GM21526 (cell line): ENCODE measurements around the gene CERS5.
"Not testable (repeated sequence)": the region's sequence is repeated elsewhere in the genome, so short reads cannot be mapped to it uniquely, and the experiment has no call there.

Source experiments
- ATAC-seq: cut with Tn5 transposase; IDR thresholded peaks from one replicate; pipeline ENCODE4 v1.9.1; 2021; ENCODE audit warnings: moderate library complexity; ENCODE audit not compliant: unreplicated experiment, low FRiP score

CERS5 gene

DNA sequence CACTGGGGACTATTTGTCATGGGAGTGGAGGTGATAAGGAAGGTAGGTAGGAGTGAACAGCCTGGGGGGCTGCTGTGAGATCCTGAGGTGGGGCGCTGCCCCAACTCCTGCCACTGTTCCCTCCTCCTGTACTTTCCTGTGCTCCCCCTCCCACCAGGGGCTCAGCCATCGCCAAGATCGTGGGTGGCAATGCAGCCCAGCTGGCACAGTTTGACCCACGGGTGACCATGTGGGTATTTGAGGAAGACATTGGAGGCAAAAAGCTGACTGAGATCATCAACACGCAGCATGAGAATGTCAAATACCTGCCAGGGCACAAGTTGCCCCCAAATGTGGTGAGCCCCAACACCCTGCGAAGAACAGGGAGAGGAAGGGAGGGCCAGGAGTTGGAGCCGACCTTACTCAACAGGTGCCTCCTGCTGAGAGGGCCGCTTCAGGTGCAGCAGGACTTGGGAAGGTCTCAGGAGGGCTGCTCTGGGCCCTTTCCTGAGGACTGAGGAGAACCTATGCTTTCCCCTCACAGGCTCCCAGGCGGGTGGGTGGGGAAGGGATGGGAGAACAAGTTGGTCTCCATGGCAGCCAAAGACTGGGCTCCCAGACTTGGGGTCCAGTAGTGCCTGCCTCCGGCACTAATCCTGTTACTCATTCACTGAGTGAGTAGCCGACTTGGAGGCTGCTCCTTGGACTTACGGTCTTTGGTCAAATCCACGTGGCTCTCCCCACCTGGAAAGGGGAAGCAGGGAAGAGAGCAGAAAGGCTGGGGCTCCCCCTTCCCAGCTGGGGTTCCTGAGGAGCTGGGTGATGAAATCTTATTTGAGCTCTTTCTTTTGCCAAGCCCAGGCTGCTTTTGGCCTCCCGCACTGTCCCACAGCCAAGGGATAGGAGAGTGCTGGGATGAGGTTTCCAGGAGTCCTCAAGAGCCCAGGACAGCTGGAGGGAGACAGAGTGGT lies 62.5 kb downstream of the CERS5 start:
- ATAC-seq = no peak

DNA sequence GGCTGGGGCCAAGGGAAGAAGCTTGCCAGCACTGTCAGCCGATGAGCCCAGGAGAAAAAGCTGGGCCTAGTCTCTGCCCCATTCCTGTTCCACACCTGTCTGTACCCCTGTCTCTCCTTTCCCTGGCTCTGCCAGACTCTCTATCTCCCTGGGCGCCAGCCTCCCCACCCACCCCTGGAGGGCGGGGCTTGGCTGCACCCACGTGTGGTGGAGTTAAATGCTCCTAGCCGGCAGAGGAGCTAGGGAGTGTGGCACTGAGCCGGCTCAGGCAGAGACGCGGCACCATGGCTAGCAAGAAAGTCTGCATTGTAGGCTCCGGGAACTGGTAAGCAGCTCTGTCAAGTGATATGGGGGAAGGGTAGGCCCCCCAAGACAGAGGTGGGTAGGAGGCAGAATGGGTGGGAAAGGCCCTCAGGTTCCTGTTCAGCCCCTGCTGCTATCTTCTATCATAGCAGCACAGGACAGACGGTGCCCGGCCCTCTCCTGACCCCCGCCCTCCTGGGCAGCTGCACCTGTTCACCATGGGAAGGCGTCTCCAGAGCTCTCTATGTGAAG lies 63.3 kb downstream of the CERS5 start, which contains the start of gene GPD1:
Gene GPD1 (plus strand): TSS at position 242 of the 555 bp plus-strand sequence. CDS start 43 bp downstream, at position 285.
- no peak for ATAC-seq

DNA sequence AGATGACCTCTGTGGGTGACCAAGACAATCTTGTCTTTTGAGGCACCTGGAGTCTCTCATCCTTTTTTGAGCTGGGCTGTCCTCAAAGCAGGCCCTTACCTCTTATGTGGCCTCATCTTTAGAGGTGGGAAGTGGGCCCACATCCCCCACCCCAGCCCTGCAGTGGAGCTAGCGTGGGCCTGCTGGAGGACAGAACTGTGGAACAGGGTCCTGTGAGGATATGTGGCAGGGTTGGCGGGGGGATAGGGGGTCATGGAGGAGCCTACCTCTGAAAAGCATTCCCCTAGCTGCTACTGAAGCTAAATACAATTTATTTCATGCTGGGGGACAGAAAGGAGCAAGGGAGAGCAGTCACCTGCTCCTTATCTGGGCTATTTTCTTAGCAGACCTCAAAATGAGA lies 63.8 kb downstream of the CERS5 start:
- no peak for ATAC-seq

DNA sequence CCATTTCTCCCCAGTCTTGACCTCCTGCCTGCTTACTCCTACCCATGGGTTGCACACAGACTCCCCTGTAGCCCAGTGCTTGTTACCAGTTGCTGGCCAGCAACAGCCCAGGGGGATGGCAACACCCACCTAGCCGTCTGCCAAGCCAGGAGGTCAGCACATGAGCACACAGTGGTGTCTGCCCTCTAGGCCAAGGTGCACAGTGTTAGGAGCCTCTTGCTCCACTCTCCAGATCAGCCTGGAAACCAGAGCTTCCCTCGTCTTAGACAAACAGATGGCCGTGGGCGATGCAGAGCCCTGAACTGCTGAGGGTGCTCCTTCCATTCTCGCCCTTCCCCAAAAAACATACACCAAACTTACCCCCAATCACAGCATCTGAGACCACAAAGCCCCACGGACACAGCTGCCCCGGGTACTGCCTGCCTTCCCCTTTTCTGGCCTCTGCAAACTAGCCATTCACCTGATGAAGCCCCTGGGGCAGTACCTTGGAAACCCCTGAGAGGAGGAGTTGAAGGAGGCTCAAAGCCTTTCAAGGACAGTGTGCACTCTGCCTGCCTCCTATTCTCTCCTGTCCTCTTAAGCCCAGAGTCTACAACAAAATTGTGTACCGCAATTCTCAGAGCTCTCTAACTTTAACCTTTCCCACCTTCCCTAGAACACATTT lies 64.4 kb downstream of the CERS5 start:
- no peak for ATAC-seq

DNA sequence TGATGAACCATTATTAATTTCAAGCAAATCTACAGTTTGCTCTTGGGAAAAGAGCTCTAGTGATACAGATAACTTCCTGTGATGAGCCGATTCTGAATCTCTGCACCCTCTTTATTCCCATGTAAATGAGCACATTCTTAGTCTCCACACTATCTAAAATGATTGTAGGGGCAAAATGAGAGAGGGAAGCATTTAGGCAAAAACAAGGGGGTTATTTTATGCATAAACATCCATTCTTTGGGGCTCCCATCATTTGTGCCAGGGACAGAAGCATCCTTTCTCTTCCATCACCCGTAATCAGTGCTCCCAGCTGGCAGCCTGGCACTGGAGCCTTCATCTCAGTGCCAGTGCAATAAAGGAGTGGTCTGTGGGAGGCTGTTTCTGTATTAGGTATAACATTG lies 65.0 kb downstream of the CERS5 start:
- ATAC-seq = no peak

DNA sequence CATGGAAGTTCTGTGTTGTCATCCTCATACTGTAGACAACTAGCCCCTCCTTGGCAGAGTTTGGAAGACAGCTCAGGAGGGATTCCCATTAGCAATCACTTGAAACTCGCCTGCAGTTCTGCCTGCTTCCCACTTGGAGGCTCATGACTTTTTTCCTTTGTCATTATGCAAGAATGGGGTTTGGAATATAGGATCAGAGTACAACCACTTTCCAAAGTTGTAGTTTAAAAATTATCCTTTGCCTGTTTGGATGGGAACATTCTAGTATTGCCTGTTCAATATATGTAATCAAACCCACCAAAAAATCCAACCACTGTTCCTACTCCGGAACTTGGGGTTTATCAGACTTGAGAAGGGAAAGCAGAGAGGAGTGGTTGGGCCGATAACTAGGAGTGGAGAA lies 65.5 kb downstream of the CERS5 start:
- ATAC-seq = no peak

DNA sequence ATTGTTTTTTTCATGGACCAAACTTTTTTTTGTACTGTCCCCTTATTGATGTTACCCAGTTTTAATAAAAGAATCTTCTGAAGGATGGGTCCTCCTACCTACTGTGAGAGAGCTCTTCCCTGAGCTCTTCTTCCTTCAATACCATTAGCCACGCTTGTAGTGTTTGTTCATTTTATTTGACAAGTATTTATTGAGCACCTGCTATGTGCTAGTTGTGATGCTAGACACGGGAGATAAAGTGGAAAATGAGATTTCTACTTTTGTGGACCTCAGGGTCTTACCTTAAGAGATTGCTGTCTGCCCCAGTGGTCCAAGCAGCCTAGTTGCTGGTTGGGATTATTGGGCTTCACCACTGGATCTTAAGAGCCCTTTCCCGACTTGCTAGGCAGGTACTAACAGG lies 66.6 kb downstream of the CERS5 start:
- ATAC-seq = no peak

DNA sequence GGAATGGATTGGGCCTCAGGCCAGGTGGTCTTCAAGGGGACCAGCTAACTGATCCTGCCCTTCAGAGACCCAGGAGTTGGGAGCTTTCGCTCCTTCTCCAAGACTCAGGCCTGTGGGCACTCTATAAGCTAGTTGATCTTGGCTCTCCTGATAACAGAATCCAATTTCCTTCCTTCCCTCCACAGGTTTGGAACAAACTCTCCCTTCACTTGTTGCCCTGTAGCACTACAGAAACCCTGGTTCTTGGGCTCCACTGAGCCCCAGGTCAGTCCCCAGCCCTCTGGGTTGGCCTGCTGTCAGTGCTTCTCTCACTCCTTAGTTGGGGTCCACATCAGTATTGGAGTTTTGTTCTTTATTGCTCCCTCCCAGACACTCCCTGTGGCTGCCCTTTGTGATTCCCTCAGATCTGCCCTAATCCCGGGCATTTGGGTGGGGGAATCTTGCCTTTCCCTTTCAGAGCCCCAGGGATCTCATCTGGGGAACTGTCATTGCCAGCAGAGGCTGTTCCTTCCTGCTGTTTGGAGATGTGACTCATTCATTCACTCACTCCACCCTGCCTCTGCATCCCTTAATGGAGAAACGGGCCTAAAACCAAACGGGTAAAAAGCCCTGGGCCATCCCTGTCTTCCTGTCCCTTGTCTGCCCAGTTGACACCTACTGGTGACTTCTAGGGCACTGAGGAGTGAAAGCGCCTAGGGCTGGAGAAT lies 67.7 kb downstream of the CERS5 start:
- no peak for ATAC-seq

DNA sequence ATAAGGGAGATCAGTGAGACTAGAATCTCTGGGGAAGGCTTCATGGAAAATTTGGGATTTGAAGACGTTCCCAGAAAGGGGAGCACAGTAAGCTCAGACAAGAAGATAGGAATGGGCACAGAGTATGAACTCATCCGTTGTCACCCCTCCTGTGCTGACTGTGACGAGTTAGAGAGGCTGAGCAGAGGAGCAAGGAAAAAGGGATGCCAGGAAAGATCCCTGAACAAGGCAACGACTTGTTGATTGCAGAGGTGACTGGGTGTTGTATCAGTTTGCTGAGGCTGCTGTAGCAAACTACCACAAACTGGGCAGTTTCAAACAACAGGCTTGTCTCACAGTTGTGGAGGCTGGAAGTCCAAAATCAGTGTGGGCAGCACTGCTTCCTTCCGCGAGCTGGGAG lies 69.2 kb downstream of the CERS5 start:
- no peak for ATAC-seq

DNA sequence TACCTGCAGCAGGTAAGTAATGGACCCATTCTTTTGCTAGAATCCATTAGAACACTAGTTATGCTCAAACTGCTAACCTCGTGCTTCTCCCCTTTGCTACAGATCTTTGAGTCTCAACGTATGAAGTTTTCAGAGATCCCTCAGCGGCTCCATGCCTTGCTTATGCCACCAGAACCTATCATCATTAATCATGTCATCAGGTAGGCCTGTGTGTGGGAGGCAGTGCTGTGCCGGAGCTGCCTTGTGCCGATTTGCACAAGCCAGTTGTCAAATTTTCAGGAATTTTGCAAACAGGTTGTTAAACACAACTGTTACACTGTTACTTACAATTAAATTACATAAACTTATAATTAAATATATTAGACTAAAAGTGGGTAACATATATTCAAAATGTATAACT lies 76.8 kb downstream of the CERS5 start:
- ATAC-seq = no peak

DNA sequence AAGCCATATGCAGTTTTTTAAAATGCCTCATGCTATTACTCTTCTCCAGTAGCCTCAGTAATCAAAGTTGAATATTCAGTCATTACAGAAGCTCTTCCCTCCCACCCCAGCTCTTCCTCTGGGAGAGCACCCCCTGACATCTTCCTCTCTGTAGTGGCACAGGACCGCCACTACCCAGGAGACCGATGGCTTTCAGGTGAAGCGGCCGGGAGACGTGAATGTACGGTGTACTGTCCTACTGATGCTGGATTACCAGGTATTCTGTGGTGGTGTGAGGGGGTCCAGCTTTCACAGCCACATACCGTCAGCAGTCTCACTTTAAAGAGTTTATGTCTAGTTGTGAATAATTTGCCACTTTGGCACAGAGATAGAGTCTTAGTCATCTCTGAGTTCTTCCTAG lies 77.4 kb downstream of the CERS5 start:
- no peak for ATAC-seq

DNA sequence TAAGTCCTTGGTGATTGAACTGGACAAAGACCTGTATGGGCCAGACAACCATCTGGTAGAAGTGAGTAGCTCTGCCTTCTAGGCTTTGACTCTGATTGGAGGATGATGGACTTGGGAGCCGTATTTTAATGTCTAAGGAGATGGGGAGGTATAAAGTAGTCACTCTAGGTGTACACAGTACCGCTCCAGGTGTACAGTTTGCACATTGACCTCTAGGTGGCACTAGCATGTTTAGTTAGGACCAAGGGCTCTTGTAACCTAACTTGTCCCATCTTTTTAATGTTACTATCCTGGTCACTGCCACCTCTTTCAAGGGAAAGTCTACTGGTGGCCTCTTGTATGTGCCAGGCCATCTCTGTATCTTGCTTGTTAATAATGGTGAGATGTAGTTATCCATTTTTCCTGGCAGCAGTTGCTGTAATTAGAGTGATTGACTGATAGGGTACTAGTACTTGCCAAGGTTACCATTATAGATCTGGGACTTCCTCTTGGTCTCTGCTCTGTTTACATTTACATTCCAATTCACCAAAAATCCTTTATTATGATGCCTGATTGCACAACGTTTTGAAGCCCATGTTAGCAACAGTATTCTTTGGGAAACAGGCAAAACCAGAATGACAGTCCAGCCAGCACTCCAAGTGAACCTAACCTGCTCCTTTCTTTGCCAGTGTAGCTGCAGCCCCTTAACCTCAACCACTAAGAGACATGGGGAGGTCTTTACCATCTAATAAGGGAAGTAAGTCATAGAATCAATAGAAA lies 78.4 kb downstream of the CERS5 start:
- ATAC-seq = no peak

DNA sequence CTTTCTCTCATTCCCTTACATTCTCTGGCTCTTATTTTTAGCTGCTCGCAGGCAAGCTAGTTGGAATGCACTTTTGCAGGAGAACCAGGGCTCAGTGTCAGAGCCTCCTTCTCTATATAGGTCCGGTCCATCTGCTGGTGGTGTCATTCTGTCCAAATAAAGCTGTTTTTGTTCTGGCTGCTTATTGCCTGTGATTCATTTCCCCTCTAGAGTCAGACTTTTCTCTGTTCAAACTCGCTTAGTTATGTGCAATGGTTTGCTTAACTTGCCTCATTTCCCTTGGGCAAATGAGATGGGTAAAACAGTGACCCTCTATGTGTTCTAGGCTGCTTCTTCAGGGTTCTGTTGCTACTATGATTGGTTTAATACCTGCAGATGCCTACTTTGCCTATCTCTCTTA lies 79.2 kb downstream of the CERS5 start:
- no peak for ATAC-seq

DNA sequence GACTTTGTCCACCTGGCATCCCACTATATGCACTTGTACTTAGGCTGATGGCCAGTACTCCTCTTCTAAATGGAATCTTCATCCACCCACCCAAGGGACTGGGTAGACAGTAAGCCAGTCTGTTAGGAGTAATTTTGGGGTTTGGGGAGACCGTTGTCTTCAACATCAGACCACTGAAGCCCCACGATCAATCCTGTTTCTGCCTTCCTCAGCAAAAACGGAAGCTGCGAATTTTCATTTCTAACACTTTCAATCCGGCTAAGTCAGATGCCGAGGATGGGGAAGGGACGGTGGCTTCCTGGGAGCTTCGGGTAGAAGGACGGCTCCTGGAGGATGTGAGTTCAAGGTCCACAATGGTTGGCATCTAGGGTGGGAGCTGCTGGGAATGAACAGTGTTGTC lies 80.0 kb downstream of the CERS5 start:
- no peak for ATAC-seq

DNA sequence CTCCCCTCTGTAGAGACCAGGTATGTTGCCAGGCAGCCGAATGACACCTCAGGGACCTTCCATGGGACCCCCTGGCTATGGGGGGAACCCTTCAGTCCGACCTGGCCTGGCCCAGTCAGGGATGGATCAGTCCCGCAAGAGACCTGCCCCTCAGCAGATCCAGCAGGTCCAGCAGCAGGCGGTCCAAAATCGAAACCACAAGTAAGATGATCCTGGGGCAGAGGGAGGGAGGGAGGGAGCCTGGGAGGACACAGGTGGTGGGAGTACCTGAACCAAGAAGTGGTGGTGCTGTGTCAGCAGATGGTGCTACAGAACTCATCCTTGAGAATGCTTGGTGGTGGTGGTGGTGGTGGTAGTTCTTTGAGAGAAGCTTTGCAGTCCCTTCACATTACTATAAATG lies 81.0 kb downstream of the CERS5 start:
- no peak for ATAC-seq

DNA sequence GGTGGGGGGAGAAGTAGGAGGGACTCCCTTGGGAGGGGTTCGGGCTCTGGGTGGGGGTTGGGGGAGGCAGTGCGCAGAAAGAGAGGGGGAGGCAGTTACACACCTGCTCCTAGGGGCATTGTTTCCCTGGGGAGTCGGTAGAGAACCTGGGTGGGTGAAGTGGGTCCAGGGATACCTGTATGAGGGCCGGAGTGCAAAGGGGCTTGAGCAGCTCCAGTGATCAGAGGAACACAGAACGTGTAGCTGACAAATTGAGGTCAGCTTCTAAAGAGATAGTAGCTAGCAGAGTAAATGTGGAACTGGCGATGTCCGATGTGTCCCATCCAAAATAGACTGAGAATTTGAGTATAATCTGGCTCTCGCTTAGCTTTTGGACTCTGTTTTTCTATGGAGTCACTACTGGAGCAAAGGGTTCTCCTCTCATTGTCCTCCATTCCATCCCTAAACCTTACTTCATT lies 81.5 kb downstream of the CERS5 start:
- ATAC-seq = no peak

DNA sequence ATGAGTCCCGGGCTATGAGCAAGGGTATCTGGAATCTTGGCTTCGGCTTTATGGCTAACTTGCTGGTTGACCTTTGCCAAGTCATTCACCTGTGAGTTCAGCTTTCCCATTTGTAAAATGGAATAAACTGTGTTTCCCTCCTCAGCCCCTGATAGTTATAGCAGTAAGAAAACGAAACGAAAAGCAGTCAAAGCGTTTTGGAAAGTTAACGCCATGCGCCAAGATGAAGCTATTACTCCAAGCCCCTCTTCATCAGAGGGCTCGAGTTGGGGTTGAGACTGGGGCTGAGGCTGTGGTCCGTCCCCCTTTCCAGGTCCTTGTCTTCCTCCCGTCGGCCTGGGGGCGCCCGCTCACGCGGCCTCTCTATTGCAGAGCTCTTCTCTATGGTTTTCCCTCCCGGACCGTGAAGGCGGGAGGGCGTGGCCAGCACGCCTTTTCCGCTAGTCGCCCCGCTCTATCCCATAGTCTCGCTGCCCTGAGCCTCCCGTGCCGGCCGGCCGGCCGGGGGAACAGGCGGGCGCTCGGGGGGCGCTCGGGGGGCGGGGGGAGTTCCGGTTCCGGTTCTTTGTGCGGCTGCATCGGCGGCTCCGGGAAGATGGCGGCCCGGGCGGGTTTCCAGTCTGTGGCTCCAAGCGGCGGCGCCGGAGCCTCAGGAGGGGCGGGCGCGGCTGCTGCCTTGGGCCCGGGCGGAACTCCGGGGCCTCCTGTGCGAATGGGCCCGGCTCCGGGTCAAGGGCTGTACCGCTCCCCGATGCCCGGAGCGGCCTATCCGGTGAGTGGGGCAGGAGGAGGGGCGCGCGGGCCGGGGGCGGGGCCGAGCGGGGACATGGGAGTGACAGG lies 82.2 kb downstream of the CERS5 start, which contains the start of gene SMARCD1:
Gene SMARCD1 (plus strand): TSS at position 568 of the 840 bp plus-strand sequence. CDS start 28 bp downstream, at position 596.
- peak; percentile 67 for ATAC-seq

DNA sequence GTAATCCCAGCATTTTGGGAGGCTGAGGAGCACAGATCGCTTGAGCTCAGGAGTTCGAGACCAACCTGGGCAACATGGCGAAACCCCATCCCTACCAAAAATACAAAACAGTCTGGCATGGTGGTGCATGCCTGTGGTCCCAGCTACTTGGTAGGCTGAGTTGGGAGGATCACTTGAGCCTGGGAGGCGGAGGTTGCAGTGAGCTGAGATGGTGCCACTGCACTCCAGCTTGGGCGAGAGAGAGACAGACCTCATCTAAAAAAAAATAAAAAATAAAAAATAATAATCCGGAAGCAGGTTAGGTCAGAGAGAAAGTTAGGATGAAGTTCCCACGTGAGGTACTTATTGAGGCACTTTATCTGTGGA lies 82.8 kb downstream of the CERS5 start:
- ATAC-seq = not testable (repeated sequence)

DNA sequence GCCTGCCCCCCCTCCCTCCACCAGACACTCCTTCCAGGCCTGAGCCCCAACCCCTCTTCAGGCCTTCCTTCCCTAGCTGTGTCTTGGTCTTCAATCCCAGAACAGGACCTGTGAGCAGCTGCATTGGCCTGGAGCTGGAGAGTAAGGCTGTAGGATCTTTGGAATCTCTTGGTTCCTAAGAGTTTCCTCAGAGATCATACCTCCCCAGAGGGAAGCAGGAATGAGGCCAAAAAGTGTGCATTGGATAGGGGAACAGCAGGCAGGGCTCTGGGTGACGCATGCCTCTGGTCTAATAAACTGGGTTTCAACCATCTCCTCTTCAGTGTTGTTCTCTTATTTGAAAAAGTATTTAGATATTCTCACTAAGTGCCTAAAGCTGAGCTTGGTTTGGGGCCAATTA lies 83.9 kb downstream of the CERS5 start:
- ATAC-seq = no peak
